Nephron progenitor cell (in vitro differentiated cells): Measurements from ENCODE around the gene FRMD8.

ENCODE experiments used
- DNase-seq: peaks from one replicate; pipeline ENCODE4 v3.0.0; 2021
- H3K27ac Mint-ChIP-seq: 2 replicates; pipeline ENCODE4 v1.8.0; 2021; ENCODE audit warnings: mild to moderate bottlenecking, moderate library complexity, mixed read lengths
- H3K27me3 Mint-ChIP-seq: 2 replicates; pipeline ENCODE4 v1.8.0; 2021; ENCODE audit warnings: mild to moderate bottlenecking, low read depth, mixed read lengths; ENCODE audit not compliant: poor library complexity
- H3K36me3 Mint-ChIP-seq: 2 replicates; pipeline ENCODE4 v1.8.0; 2021; ENCODE audit warnings: low read depth, mixed read lengths
- H3K4me1 Mint-ChIP-seq: 2 replicates; pipeline ENCODE4 v1.8.0; 2021; ENCODE audit warnings: mixed read lengths
- H3K4me3 Mint-ChIP-seq: 2 replicates; pipeline ENCODE4 v1.8.0; 2021; ENCODE audit warnings: mild to moderate bottlenecking, moderate library complexity, mixed read lengths
- H3K9me3 Mint-ChIP-seq: 2 replicates; pipeline ENCODE4 v1.8.0; 2021; ENCODE audit warnings: mild to moderate bottlenecking, moderate library complexity, mixed read lengths
- TF ChIP-seq, protein P1 (sequence below): fragments of 200-600 bp; sonication (generic); IDR thresholded peaks from 2 replicates; pipeline ENCODE4 v1.5.0; 2021; ENCODE audit warnings: antibody characterized with exemption

FRMD8 gene

DNA sequence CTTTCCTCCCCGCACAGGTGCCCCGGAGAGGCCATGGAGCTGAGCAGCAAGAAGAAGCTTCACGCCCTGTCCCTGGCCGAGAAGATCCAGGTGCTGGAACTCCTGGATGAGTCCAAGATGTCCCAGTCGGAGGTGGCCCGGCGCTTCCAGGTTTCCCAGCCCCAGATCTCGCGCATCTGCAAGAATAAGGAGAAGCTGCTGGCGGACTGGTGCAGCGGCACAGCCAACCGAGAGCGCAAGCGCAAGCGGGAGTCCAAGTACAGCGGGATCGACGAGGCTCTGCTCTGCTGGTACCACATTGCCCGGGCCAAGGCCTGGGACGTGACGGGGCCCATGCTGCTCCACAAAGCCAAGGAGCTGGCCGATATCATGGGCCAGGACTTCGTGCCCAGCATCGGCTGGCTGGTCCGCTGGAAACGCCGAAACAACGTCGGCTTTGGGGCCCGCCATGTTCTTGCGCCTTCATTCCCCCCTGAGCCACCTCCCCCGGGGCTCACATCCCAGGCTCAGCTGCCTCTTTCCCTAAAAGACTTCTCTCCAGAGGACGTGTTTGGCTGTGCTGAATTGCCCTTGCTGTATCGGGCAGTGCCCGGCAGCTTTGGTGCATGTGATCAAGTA is 30.6 kb upstream of the FRMD8 start:
- peak; percentile 18 for DNase-seq
- Mint-ChIP-seq H3K36me3 (peaks cover 17% of the 10 kb centered on the region), H3K27ac (no peak overlapping the region), H3K4me1 (peaks cover 38% of the 10 kb centered on the region), H3K27me3 (peaks cover 42% of the 10 kb centered on the region), H3K4me3 (peak overlapping the region; percentile 88), H3K9me3 (no peaks in the 10 kb centered on the region)
- TF ChIP-seq, protein P1, sequence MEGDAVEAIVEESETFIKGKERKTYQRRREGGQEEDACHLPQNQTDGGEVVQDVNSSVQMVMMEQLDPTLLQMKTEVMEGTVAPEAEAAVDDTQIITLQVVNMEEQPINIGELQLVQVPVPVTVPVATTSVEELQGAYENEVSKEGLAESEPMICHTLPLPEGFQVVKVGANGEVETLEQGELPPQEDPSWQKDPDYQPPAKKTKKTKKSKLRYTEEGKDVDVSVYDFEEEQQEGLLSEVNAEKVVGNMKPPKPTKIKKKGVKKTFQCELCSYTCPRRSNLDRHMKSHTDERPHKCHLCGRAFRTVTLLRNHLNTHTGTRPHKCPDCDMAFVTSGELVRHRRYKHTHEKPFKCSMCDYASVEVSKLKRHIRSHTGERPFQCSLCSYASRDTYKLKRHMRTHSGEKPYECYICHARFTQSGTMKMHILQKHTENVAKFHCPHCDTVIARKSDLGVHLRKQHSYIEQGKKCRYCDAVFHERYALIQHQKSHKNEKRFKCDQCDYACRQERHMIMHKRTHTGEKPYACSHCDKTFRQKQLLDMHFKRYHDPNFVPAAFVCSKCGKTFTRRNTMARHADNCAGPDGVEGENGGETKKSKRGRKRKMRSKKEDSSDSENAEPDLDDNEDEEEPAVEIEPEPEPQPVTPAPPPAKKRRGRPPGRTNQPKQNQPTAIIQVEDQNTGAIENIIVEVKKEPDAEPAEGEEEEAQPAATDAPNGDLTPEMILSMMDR: no peak

DNA sequence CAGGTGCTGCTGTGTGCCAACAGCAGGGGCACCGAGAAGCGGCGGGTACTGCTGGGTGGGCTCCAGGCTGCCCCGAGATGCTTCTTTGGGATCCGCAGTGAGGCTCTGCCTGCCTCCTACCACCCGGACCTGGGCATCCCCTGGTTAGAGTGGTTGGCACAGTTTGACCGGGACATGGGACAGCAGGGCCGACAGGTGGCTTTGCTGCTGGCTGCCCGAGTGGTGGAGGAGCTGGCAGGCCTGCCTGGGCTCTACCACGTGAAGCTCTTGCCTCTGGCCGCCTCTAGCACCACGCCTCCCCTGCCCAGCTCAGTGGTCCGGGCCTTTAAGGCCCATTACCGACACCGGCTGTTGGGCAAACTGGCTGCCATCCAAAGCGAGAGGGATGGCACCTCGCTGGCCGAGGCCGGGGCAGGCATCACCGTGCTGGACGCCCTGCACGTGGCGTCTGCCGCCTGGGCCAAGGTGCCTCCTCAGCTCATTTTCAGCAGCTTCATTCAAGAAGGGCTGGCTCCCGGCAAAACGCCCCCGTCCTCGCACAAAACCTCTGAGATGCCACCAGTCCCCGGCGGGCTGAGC is 30.0 kb upstream of the FRMD8 start:
- peak overlapping the region; percentile 64 for H3K4me3 Mint-ChIP-seq

DNA sequence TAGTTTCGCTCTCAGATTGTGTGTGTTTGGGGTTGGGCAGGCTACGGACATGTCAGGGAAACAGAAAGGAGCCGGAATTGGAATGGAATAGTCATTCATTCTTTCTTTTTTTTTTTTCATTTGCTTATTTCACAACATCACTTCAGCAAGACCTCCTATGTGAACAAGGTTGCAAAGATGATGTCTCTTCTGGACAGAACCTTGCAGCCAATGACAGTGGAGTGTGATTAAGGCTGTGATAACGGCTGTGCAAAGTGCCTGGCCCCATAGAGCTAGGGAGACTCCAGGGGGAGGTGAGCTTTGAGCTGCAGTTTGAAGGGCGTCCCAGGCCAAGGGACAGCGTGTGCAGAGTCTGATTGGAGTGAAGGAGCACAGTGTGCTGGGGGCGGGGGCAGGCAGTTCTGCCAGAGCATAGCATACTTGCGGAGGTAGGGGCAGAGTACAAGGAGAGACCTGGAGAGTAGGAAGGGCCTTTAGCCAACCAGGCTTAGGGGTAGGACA is 28.5 kb upstream of the FRMD8 start:
- Mint-ChIP-seq H3K9me3 (no peaks in the 10 kb centered on the region), H3K4me3 (no peak overlapping the region), H3K36me3 (peaks cover 2% of the 10 kb centered on the region), H3K4me1 (peaks cover 45% of the 10 kb centered on the region), H3K27ac (no peak overlapping the region), H3K27me3 (peaks cover 42% of the 10 kb centered on the region)
- no peak for DNase-seq
- TF ChIP-seq, protein P1: no peak

More for the DNA sequence above, 30.0 kb upstream of the FRMD8 start:
- H3K9me3 Mint-ChIP-seq: no peaks in the 10 kb centered on the region
- TF ChIP-seq, protein P1: no peak
- H3K27ac Mint-ChIP-seq: no peak overlapping the region
- no peak for DNase-seq
- H3K4me1 Mint-ChIP-seq: peaks cover 38% of the 10 kb centered on the region
- peaks cover 42% of the 10 kb centered on the region for H3K27me3 Mint-ChIP-seq
- H3K36me3 Mint-ChIP-seq: peaks cover 16% of the 10 kb centered on the region

DNA sequence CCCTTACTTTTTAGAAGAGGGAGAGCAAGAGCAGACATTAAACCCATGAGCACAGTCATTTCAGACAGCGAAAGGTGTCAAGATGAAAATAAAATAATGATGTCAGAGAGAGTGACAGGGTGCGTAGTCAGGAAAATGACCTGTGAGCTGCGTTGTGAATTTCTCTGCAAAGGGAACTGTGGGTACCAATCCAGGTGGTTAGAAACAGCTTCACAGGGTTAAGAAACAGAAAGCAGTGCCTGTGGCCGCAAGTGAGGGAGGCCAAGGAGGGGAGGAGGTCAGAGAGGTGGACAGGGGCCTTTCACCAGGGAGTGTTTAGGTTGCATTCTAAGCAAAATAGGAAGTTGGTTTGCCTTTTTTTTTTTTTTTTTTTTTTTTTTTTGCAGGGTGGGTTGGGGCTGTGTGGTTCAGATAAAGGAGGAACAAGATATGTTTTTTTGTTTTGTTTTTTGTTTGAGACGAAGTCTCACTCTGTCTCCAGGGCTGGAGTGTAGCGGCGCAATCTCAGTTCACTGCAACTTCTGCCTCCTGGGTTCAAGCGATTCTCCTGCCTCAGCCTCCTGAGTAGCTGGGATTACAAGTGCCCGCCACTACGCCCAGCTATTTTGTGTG is 24.0 kb upstream of the FRMD8 start:
- TF ChIP-seq, protein P1: no peak
- H3K4me3 Mint-ChIP-seq: no peak overlapping the region
- peaks cover 26% of the 10 kb centered on the region for H3K4me1 Mint-ChIP-seq
- no peak overlapping the region for H3K27ac Mint-ChIP-seq
- H3K36me3 Mint-ChIP-seq: no peaks in the 10 kb centered on the region
- no peaks in the 10 kb centered on the region for H3K9me3 Mint-ChIP-seq
- no peak for DNase-seq
- peaks cover 21% of the 10 kb centered on the region for H3K27me3 Mint-ChIP-seq

DNA sequence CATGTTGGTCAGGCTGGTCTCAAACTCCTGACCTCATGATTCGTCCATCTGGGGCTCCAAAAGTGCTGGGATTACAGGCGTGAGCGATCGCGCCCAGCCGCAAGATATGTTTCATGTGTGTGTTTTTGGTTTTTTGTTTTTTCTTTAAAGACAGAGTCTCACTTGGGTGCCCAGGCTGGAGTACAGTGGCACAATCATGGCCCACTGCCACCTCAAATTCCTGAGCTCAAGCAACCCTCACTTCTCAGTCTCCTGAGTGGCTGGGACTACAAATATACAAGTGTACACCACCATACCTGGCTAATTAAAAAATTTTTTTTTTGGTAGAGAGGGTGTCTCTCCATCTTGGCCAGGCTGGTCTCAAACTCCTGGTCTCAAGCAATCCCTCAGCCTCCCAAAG is 23.5 kb upstream of the FRMD8 start:
- no peaks in the 10 kb centered on the region for H3K36me3 Mint-ChIP-seq
- H3K27me3 Mint-ChIP-seq: peaks cover 16% of the 10 kb centered on the region
- TF ChIP-seq, protein P1: no peak
- no peak overlapping the region for H3K4me3 Mint-ChIP-seq
- peaks cover 21% of the 10 kb centered on the region for H3K4me1 Mint-ChIP-seq
- no peaks in the 10 kb centered on the region for H3K9me3 Mint-ChIP-seq
- H3K27ac Mint-ChIP-seq: no peak overlapping the region
- no peak for DNase-seq
